GM21825 (cell line): ENCODE data around the gene POLR2C.
A peak's percentile ranks its signal among the peaks of the same experiment; 100 is the strongest.
"Not testable (repeated sequence)": the region's sequence is repeated elsewhere in the genome, so short reads cannot be mapped to it uniquely, and the experiment has no call there.

Source experiments
- ATAC-seq: cut with Tn5 transposase; IDR thresholded peaks from one replicate; pipeline ENCODE4 v1.9.1; 2021; ENCODE audit warnings: mild to moderate bottlenecking, moderate library complexity; ENCODE audit not compliant: unreplicated experiment

POLR2C gene

GRCh38 chr16:57478396-57479204, 16.1 kb downstream of the POLR2C start:
- no peak for ATAC-seq

DNA sequence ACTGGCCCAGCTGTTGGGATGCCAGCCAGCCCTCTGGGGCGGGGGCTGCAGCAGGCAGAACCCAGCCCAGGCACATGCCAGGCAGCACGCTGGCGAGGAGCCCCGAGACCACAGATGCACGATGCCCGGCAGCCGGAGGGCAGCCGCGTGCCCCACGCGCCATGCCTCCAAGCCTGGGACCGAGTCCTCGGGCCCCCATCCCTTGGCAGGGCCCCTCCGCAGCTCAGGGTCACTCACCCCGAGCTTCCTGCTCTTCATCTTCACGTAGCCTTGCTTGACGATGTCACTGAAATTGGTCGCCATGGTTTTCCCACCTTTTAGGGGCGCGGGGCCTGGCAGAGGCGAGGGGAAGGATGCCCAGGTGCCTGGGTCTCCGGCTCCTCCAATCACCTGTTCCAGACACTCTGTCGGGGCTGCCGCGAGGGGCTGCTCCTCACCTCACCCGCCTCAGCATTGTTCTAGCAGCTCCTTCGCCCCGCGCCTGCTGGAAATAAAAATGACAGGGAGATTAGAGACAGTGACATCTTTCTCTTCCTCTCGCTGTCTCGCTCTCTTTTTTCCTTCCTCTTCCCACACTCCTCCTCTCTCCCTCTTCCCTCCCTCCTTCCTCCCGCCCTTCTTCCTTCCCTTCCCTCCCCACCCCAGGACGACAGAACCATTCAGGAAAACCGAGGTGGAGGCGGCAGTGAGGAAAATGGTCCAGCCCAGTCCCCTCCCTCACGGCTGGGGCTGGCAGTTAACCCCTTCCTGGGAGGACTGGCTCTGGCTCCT, 16.9 kb downstream of the POLR2C start:
- ATAC-seq, result no peak

- no peak for ATAC-seq
Measured at GRCh38 chr16:57479976-57480753, 17.7 kb downstream of the POLR2C start.

DNA sequence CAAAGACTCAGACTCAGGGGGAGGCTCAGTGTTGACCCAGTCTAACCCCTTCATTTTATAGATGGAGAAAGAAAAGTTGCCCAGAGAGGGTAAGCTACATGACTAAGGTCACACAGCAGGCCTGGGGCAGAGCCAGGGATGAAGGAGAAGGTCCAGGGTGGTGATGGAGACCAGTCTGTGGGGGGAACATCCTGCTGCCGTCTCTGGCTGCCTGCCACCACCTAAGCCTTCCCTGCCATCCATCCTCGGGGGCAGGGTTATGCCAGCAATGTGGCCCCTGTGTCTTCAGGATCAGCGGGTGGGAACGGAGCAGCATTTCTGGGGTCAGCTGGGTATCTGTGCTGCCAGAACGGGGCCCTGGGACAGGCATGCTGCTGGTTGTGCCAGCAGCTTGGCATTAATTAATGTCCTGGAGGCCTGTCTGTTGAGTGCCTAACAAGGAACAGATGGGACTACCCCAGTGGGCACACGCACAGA, 18.3 kb downstream of the POLR2C start:
- no peak for ATAC-seq

DNA sequence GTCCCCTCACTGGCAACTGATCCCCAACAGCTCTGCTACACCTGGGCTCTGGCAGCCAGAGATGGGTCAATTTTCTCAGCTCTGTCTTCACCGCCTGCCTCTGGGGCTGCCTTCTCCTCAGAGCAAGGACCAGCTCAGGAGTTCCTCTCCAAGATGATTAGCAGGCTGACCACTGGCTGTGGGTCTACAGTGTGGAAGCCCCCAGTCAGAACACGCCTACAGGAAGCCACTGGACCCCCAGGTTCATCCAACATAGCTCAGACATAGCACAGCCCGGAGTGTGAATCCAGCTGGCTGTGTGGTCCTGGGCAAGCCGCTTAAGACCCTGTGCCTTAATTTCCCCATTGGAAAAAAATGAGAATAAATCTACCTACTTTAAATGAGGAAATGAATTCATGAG, 18.9 kb downstream of the POLR2C start:
- no peak for ATAC-seq

GRCh38 chr16:57482845-57483545, 20.5 kb downstream of the POLR2C start:
- ATAC-seq, result no peak

DNA sequence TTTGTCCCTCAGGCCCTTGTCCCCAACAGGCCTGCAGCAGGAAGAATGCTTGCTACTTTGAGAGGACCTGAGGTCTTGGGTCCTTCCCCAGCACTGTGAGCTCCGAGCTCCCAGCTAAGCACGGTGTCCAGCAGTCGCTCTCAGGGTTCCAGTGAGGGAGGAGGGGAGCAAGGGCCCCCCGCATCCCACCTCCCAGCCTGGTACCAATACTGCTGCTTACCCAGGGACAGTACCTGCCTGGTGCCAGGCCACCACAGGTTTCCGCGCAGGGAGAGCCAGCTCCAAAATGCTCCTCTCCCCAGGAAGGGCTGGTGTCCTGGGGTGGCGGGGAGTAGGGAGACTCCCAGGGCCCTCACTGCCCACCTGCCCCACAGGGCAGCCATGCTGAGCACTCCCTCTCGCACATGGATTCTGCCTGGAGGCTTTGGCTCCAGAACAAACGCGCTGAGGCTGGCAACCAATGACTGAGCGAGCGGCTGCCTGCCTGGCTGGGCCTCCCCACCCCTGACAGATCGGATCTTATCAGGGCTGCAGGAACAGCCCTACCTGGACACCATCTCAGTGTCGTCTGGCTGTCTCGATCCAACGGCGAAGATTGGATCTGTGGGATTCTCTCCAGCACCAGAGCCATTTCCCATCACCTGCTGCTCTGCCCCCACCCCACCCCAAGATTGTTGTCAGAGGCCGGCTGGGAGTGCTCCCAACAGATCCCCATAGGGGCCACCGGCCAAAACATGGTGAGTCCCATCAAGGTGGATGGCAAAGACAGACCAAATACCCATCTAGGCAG, 21.4 kb downstream of the POLR2C start:
- no peak for ATAC-seq

- no peak for ATAC-seq
Measured at GRCh38 chr16:57484515-57485005, 22.1 kb downstream of the POLR2C start.

GRCh38 chr16:57485091-57485915, 22.8 kb downstream of the POLR2C start:
- no peak for ATAC-seq

DNA sequence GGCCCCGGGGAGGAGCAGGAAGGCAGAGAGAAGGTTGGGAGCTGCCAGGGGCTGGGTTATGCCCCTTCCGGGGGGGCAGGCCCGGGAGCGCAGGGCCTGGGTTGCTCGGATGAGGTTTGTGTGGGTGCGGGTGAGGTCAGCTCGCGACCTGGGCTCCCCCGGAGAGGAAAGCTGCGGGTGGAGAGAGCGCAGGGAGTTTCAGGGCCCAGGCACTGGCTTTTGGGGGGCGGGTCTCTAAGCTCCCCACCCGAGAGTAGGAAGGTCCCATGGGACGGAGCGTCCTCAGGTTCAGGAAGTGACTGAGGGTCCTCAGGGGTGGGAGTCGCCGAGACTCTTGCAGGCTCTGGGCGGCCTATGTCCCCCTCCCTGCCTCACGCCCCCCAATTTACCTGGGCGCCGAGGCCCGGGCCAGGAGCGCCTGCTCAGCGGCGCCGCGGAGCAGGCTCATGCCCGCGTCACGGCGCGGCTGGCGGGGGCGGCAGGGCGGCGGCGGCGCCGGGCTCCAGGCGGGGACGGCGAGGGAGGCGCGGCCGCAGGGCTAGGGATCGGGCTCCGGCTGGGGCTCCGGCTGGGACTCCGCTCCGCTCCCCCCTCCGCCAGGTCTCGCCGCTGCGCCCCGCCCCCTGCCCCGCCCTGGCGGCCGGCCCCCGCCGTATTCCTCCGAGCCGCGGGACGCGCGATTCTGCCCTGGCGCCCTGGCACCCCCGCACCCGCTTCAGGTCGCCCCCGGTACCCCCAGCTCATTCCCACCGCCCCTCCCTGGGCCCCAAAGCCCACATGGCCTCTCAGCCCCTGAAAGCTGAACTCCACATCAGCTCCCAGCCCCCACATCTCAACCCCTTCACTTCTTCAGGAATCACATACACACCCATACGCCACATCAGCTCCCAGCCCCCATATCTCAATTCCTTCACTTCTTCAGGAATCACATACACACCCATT, 23.7 kb downstream of the POLR2C start, which contains the start of gene DOK4:
TSS of gene DOK4 (minus strand) at position 578 of the 942 bp plus-strand sequence. CDS start 6,986 bp downstream, outside the sequence.
- ATAC-seq, result peak; percentile 81

- no peak for ATAC-seq
Measured at GRCh38 chr16:57486858-57487834, 24.7 kb downstream of the POLR2C start.

DNA sequence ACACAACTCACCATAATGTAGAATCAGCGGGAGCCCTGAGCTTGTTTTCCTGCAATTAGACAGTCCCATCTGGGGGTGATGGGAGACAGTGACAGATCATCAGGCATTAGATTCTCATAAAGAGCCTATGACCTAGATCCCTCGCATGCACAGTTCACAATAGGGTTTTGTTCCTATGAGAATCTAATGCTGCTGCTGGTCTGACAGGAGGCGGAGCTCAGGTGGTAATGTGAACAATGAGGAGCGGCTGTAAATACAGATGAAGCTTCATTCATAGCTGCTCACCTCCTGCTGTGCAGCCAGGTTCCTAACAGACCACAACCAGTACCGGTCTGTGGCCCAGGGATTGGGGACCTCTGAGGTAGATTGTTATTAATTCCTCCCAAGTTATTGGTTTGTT, 26.8 kb downstream of the POLR2C start:
- ATAC-seq, result no peak

DNA sequence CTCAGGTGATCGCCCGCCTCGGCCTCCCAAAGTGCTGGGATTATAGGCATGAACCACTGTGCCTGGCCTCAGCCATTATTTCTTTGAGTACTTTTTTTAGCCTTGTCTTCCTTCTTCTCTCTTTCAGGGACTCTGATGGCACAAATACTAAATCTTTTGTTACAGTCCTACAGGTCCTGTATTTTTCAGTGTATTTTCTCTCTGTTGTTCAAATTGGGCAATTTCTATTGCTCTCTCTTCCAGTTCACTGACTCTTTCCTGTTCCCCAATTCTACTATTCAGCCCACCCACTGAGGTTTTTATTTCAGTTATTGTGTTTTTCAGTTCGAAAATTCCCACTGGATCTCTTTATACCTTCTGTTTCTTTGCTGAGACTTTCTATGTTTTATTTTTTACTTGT, 31.3 kb downstream of the POLR2C start:
- no peak for ATAC-seq

DNA sequence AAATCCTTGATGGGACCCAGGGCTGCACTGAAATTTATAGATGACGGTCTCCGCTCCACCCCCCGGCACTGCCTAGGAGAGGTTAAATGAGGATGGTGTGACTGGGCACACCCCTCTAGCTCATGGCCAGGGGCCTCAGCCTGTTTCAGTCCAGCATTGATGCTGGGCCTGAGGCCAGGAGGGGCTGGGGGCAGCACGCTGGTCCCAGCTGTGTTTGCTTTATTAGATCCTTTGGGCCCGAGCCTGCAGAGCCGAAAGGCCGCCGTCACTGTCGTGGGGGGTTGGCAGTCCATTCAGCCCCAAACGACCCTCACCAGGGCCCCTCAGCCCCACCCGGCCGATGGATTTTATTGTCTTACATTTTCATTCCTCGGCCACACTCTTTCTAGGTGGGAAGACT, 34.6 kb downstream of the POLR2C start:
- no peak for ATAC-seq

DNA sequence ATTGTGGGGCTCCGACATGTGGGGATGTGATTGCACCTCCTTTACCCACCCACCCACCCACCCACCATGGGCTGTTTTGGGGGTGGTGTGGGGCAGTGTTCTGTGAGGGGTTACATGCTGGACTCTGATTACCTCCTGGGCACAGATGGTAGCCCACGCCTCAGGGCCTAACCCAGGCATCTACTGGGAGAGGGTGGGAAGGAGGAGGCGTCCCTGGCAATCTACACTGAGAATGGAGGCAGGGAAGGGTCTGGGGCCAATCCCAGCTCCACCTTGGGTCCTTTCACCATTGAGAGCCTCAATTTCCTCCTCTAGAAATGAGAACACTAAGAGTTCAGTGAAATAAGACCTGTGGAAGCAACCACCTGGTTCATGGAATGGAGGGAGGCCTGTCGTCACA, 35.6 kb downstream of the POLR2C start:
- no peak for ATAC-seq

- not testable (repeated sequence) for ATAC-seq
Measured at GRCh38 chr16:57499941-57500340, 37.5 kb downstream of the POLR2C start.
